Measurements from ENCODE around the gene FSIP1. TPM values are rescaled to one million over a fixed set of nuclear protein-coding genes. Genes with fewer than 3 reads are reported as not detected.

The FSIP1 gene
- polyA plus RNA-seq, 3 donors: 0.10 to 0.48 (median 0.21) TPM

DNA sequence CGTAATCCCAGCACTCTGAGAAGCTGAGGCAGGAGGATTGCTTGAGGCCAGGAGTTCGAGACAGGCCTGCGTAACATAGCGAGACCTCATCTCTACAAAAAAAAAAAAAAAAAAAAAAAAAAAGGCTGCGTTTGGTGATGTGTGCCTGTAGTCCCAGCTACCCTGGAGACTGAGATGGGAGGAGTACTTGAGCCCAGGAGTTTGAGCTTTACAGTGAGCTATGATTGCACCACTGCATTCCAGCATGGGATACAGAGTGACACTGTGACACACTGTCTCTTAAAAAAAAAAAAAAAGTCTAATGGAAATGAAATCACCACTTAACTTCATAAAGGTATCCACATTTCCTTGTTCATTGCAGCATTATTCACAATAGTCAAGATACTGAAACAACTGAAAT lies 136.2 kb downstream of the FSIP1 start:
- no peak overlapping the region for H3K27ac ChIP-seq (ENCODE audit: low read depth in 1 of 2, low read length in 2 of 2)
- Mint-ChIP-seq H3K27ac (no peak overlapping the region), H3K4me3 (no peak overlapping the region), H3K27me3 (ENCODE audit: low read depth in 3 of 3) (peaks cover 0 to 1% (median 0%) of the 10 kb centered on the region in 3 donors), H3K4me1 (no peaks in the 10 kb centered on the region), H3K9me3 (no peaks in the 10 kb centered on the region), H3K36me3 (no peaks in the 10 kb centered on the region)
- no peaks in the 10 kb centered on the region for H3K36me3 ChIP-seq (replicated peaks in 1 of 2; ENCODE audit: control insufficient read depth in 1 of 2, insufficient read depth in 2 of 2, low read length in 2 of 2)
- no peaks in the 10 kb centered on the region for H4K20me1 ChIP-seq (ENCODE audit: insufficient read depth, low read length)
- H3K4me3 ChIP-seq (replicated peaks in 1 of 3; ENCODE audit: low read depth in 2 of 3, low read length in 3 of 3): no peak overlapping the region
- H3K4me1 ChIP-seq (ENCODE audit: control insufficient read depth in 1 of 2, insufficient read depth in 2 of 2, low read length in 2 of 2): no peaks in the 10 kb centered on the region
- no peaks in the 10 kb centered on the region for H3K79me2 ChIP-seq (ENCODE audit: insufficient read depth, low read length)
- no peaks in the 10 kb centered on the region for H3K27me3 ChIP-seq (ENCODE audit: control insufficient read depth in 2 of 2, insufficient read depth in 2 of 2, low read length in 2 of 2)
- H3K4me2 ChIP-seq (replicated peaks; ENCODE audit: extremely low read depth, low read length, poor library complexity, severe bottlenecking): no peak overlapping the region
- TF ChIP-seq, protein P1, sequence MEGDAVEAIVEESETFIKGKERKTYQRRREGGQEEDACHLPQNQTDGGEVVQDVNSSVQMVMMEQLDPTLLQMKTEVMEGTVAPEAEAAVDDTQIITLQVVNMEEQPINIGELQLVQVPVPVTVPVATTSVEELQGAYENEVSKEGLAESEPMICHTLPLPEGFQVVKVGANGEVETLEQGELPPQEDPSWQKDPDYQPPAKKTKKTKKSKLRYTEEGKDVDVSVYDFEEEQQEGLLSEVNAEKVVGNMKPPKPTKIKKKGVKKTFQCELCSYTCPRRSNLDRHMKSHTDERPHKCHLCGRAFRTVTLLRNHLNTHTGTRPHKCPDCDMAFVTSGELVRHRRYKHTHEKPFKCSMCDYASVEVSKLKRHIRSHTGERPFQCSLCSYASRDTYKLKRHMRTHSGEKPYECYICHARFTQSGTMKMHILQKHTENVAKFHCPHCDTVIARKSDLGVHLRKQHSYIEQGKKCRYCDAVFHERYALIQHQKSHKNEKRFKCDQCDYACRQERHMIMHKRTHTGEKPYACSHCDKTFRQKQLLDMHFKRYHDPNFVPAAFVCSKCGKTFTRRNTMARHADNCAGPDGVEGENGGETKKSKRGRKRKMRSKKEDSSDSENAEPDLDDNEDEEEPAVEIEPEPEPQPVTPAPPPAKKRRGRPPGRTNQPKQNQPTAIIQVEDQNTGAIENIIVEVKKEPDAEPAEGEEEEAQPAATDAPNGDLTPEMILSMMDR (IDR thresholded peaks at IDR 0.05): no peak
- DNase-seq: no peak
- H3K9ac ChIP-seq (ENCODE audit: insufficient read depth, low read length, poor library complexity, severe bottlenecking): no peak overlapping the region
- no peak overlapping the region for H2AFZ ChIP-seq (ENCODE audit: insufficient read depth, low read depth, low read length, poor library complexity, severe bottlenecking)
- intact Hi-C loops (cut with micrococcal nuclease): no loop called here
- WGBS (ENCODE audit: insufficient coverage): no CpG with 5 or more reads among the region's 5 CpGs
- no peaks in the 10 kb centered on the region for H3K9me3 ChIP-seq (replicated peaks in 1 of 2; ENCODE audit: control insufficient read depth in 1 of 2, insufficient read depth in 1 of 2, low read length in 2 of 2)

DNA sequence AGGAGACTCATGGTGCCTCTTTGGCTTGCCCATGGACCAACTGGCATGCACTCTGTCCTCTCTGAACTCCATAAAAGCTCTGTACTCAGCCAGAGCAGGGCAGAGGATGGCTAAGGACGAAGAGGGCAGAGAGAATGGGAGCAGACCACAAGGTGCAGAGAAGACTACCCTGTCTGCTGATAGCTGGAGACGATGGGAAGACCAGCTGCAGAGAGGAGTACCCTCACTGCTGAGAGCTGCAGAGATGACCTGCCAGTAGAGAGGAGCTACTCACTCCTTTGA lies 136.7 kb downstream of the FSIP1 start:
- Histone ChIP-seq H3K9me3 (replicated peaks in 1 of 2; ENCODE audit: control insufficient read depth in 1 of 2, insufficient read depth in 1 of 2, low read length in 2 of 2) (no peaks in the 10 kb centered on the region), H3K9ac (ENCODE audit: insufficient read depth, low read length, poor library complexity, severe bottlenecking) (no peak overlapping the region), H4K20me1 (ENCODE audit: insufficient read depth, low read length) (no peaks in the 10 kb centered on the region), H3K4me1 (ENCODE audit: control insufficient read depth in 1 of 2, insufficient read depth in 2 of 2, low read length in 2 of 2) (no peaks in the 10 kb centered on the region), H2AFZ (ENCODE audit: insufficient read depth, low read depth, low read length, poor library complexity, severe bottlenecking) (no peak overlapping the region), H3K4me2 (replicated peaks; ENCODE audit: extremely low read depth, low read length, poor library complexity, severe bottlenecking) (no peak overlapping the region), H3K27me3 (ENCODE audit: control insufficient read depth in 2 of 2, insufficient read depth in 2 of 2, low read length in 2 of 2) (no peaks in the 10 kb centered on the region), H3K79me2 (ENCODE audit: insufficient read depth, low read length) (no peaks in the 10 kb centered on the region), H3K27ac (ENCODE audit: low read depth in 1 of 2, low read length in 2 of 2) (no peak overlapping the region), H3K36me3 (replicated peaks in 1 of 2; ENCODE audit: control insufficient read depth in 1 of 2, insufficient read depth in 2 of 2, low read length in 2 of 2) (no peaks in the 10 kb centered on the region), H3K4me3 (replicated peaks in 1 of 3; ENCODE audit: low read depth in 2 of 3, low read length in 3 of 3) (no peak overlapping the region)
- no peak overlapping the region for H3K27ac Mint-ChIP-seq
- H3K4me1 Mint-ChIP-seq: no peaks in the 10 kb centered on the region
- 88% methylated on average over 2 of the region's 2 CpGs for WGBS (ENCODE audit: insufficient coverage)
- H3K36me3 Mint-ChIP-seq: no peaks in the 10 kb centered on the region
- H3K4me3 Mint-ChIP-seq: no peak overlapping the region
- TF ChIP-seq, protein P1 (IDR thresholded peaks at IDR 0.05): no peak
- H3K27me3 Mint-ChIP-seq (ENCODE audit: low read depth in 3 of 3): peaks cover 0 to 1% (median 0%) of the 10 kb centered on the region in 3 donors
- no peaks in the 10 kb centered on the region for H3K9me3 Mint-ChIP-seq
- intact Hi-C loops (cut with micrococcal nuclease): no loop called here
- DNase-seq: no peak

Data from CD14-positive monocyte (primary cell).